Neural cell (in vitro differentiated cells): ENCODE results near the gene OR1M1. TPM values are rescaled to one million over a fixed set of nuclear protein-coding genes. Genes with fewer than 3 reads are reported as not detected.
"Not testable (repeated sequence)": the region's sequence is repeated elsewhere in the genome, so short reads cannot be mapped to it uniquely, and the experiment has no call there.

ENCODE experiments used
- H2AFZ ChIP-seq: fragments of 200-600, 300-800 bp; sonication (generic), shearing (Covaris generic); 2 replicates; pipeline ENCODE4 v1.6.0; 2014; ENCODE audit warnings: low read depth, mild to moderate bottlenecking, antibody characterized with exemption, low read length, moderate library complexity
- H3F3A ChIP-seq: fragments of 200-600 bp; shearing (Covaris generic); 2 replicates; pipeline ENCODE4 v1.6.1; 2016; ENCODE audit warnings: mild to moderate bottlenecking, moderate library complexity, mixed read lengths, antibody characterized with exemption, low read length; ENCODE audit not compliant: insufficient read depth, poor library complexity, severe bottlenecking
- H3K27ac ChIP-seq: fragments of 200-600, 300-800 bp; sonication (generic), shearing (Covaris generic); 2 replicates; pipeline ENCODE4 v1.5.1; 2014; ENCODE audit warnings: mild to moderate bottlenecking, low read length, moderate library complexity
- H3K27me3 ChIP-seq: fragments of 300-800, 200-600 bp; sonication (generic), shearing (Covaris generic); 2 replicates; pipeline ENCODE4 v1.6.0; 2014; ENCODE audit warnings: mild to moderate bottlenecking, low read depth, low read length, moderate library complexity; ENCODE audit not compliant: insufficient read depth
- H3K36me3 ChIP-seq: fragments of 300-800, 200-600 bp; sonication (generic), shearing (Covaris generic); 2 replicates; pipeline ENCODE4 v1.5.1; 2014; ENCODE audit warnings: mild to moderate bottlenecking, antibody characterized with exemption, low read length, moderate library complexity; ENCODE audit not compliant: insufficient read depth
- H3K4me2 ChIP-seq: fragments of 300-800, 200-600 bp; sonication (generic), shearing (Covaris generic); 2 replicates; pipeline ENCODE4 v1.6.0; 2014; ENCODE audit warnings: mild to moderate bottlenecking, low read length
- H3K4me3 ChIP-seq: fragments of 300-800, 200-600 bp; sonication (generic), shearing (Covaris generic); 2 replicates; pipeline ENCODE4 v1.5.1; 2014; ENCODE audit warnings: mild to moderate bottlenecking, low read length, moderate library complexity
- H3K79me2 ChIP-seq: fragments of 200-600 bp; shearing (Covaris generic); replicated peaks from 2 replicates; pipeline ENCODE4 v1.6.0; 2014; ENCODE audit warnings: mild to moderate bottlenecking, low read length, moderate library complexity; ENCODE audit not compliant: insufficient read depth
- H3K9ac ChIP-seq: fragments of 300-800, 200-600 bp; sonication (generic), shearing (Covaris generic); 2 replicates; pipeline ENCODE4 v1.6.1; 2016; ENCODE audit warnings: mild to moderate bottlenecking, low read length, mixed read lengths
- H3K9me2 ChIP-seq: fragments of 200-600 bp; shearing (Covaris generic); 2 replicates; pipeline ENCODE4 v1.6.1; 2016; ENCODE audit warnings: mild to moderate bottlenecking, low read length, mixed read lengths; ENCODE audit not compliant: insufficient read depth
- H3K9me3 ChIP-seq: fragments of 200-600, 300-800 bp; sonication (generic), shearing (Covaris generic); 2 replicates; pipeline ENCODE4 v1.6.1; 2016; ENCODE audit warnings: mild to moderate bottlenecking, mixed run types, low read length, moderate library complexity, mixed read lengths
- H4K20me1 ChIP-seq: fragments of 200-600 bp; shearing (Covaris generic); 2 replicates; pipeline ENCODE4 v1.6.1; 2016; ENCODE audit warnings: mild to moderate bottlenecking, mixed run types; ENCODE audit not compliant: insufficient read depth
- EP300 ChIP-seq: fragments of 450-650 bp; conservative IDR thresholded peaks from 2 replicates; pipeline ENCODE4 v1.6.1; 2014; ENCODE audit warnings: antibody characterized with exemption, mild to moderate bottlenecking, moderate library complexity; ENCODE audit not compliant: poor library complexity, severe bottlenecking
- EZH2 ChIP-seq: fragments of 200-600, 300-800 bp; shearing (Covaris generic), sonication (generic); IDR thresholded peaks from 2 replicates; pipeline ENCODE4 v1.6.1; 2014; ENCODE audit warnings: antibody characterized with exemption, low read length, borderline replicate concordance, mild to moderate bottlenecking; ENCODE audit not compliant: insufficient read depth, poor library complexity, severe bottlenecking
- MXI1 ChIP-seq: fragments of 450-650 bp; conservative IDR thresholded peaks from 2 replicates; pipeline ENCODE4 v1.6.1; 2014; ENCODE audit warnings: antibody characterized with exemption, mild to moderate bottlenecking; ENCODE audit not compliant: poor library complexity, severe bottlenecking
- POLR2AphosphoS5 ChIP-seq: IDR thresholded peaks from 2 replicates; pipeline ENCODE4 v1.6.1; 2012
- RAD21 ChIP-seq: fragments of 450-650 bp; conservative IDR thresholded peaks from 2 replicates; pipeline ENCODE4 v1.6.1; 2014; ENCODE audit warnings: antibody characterized with exemption, mild to moderate bottlenecking, moderate library complexity
- REST ChIP-seq: IDR thresholded peaks from 2 replicates; pipeline ENCODE4 v1.6.1; 2012; ENCODE audit warnings: borderline replicate concordance
- SMC3 ChIP-seq: fragments of 450-650 bp; conservative IDR thresholded peaks from 2 replicates; pipeline ENCODE4 v1.6.1; 2014; ENCODE audit warnings: antibody characterized with exemption, mild to moderate bottlenecking, moderate library complexity; ENCODE audit not compliant: poor library complexity
- TAF1 ChIP-seq: IDR thresholded peaks from 2 replicates; pipeline ENCODE4 v1.6.1; 2012; ENCODE audit warnings: low read depth
- polyA plus RNA-seq: library from polyadenylated mRNA; depleted of rRNA; stranded (reverse); fragments of >200 nt; gene quantifications from 2 replicates; pipeline ENCODE4 v1.2.3, GENCODE V29; 2014
- TF ChIP-seq, protein P1 (sequence below): fragments of 450-650 bp; IDR thresholded peaks from 2 replicates; pipeline ENCODE4 v1.5.1; 2014; ENCODE audit warnings: antibody characterized with exemption, mild to moderate bottlenecking, moderate library complexity; ENCODE audit not compliant: poor library complexity, severe bottlenecking

OR1M1 gene
- polyA plus RNA-seq, 1 donor from 2014 or later, result not detected

GRCh38 chr19:9054765-9055164, 32.1 kb upstream of the OR1M1 start:
- no peaks in the 10 kb centered on the region for H3K79me2 ChIP-seq
- H3F3A ChIP-seq, result no peaks in the 10 kb centered on the region
- H3K27ac ChIP-seq, result no peak overlapping the region
- H4K20me1 ChIP-seq, result no peaks in the 10 kb centered on the region
- H3K9me2 ChIP-seq, result no peaks in the 10 kb centered on the region
- H3K36me3 ChIP-seq, result no peaks in the 10 kb centered on the region
- no peak overlapping the region for H3K4me3 ChIP-seq
- H2AFZ ChIP-seq, result no peak overlapping the region
- no peak overlapping the region for H3K9ac ChIP-seq
- no peaks in the 10 kb centered on the region for H3K9me3 ChIP-seq
- TF ChIP-seq SMC3 (no peak), EP300 (no peak), EZH2 (no peak), TAF1 (no peak), REST (no peak), POLR2AphosphoS5 (no peak), MXI1 (no peak), RAD21 (no peak)
- TF ChIP-seq, protein P1, sequence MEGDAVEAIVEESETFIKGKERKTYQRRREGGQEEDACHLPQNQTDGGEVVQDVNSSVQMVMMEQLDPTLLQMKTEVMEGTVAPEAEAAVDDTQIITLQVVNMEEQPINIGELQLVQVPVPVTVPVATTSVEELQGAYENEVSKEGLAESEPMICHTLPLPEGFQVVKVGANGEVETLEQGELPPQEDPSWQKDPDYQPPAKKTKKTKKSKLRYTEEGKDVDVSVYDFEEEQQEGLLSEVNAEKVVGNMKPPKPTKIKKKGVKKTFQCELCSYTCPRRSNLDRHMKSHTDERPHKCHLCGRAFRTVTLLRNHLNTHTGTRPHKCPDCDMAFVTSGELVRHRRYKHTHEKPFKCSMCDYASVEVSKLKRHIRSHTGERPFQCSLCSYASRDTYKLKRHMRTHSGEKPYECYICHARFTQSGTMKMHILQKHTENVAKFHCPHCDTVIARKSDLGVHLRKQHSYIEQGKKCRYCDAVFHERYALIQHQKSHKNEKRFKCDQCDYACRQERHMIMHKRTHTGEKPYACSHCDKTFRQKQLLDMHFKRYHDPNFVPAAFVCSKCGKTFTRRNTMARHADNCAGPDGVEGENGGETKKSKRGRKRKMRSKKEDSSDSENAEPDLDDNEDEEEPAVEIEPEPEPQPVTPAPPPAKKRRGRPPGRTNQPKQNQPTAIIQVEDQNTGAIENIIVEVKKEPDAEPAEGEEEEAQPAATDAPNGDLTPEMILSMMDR, result no peak
- no peak overlapping the region for H3K4me2 ChIP-seq
- no peaks in the 10 kb centered on the region for H3K27me3 ChIP-seq

DNA sequence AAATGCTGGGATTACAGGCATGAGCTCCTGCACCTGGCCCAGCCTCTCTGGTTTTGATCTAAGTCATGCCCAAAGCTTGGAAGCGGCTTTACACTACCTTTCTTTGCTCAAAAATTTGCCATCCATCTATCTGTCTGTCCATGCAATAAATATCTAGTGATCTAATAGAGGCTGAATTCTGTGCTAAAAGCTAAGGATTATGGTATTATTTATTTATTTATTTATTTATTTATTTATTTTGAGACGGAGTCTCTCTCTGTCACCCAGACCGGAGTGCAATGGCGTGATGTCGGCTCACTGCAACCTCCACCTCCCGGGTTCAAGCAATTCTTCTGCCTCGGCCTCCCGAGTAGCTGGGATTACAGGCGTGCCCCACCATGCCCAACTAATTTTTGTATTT, 30.7 kb upstream of the OR1M1 start:
- not testable (repeated sequence) for H3F3A ChIP-seq, H3K27me3 ChIP-seq, H2AFZ ChIP-seq, H3K36me3 ChIP-seq, H3K4me3 ChIP-seq, H3K27ac ChIP-seq, H3K4me2 ChIP-seq, H3K9me3 ChIP-seq, H4K20me1 ChIP-seq, H3K79me2 ChIP-seq, H3K9ac ChIP-seq, H3K9me2 ChIP-seq
